NCI-H510A (cell line): ENCODE measurements around the gene GOLT1A.
"Not testable (repeated sequence)": the region's sequence is repeated elsewhere in the genome, so short reads cannot be mapped to it uniquely, and the experiment has no call there.

Experiments used
- DNase-seq: peaks from one replicate; lab custom pipeline; 2025; lab: John Stamatoyannopoulos, UW

Gene GOLT1A

DNA sequence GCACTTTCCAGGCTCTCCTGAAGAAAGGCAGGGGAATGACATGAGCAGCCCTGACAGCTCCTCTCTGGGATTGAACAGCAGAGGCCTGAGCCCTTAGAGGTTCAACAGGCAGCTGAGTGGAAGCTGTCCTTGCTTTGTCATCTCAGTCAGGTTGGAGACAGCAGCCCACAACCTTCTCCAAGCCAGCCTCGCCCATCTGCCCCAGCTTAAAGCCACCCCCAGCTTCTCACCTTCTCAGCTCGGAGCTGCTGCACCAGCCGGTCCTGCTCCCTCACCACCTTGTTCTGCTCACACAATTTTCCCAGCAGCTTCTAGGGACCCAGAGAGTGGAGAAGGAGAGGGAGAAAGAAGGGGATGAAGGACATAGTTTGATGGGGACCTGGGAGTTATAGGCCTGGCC is 35.2 kb upstream of the GOLT1A start:
- DNase-seq: no peak

DNA sequence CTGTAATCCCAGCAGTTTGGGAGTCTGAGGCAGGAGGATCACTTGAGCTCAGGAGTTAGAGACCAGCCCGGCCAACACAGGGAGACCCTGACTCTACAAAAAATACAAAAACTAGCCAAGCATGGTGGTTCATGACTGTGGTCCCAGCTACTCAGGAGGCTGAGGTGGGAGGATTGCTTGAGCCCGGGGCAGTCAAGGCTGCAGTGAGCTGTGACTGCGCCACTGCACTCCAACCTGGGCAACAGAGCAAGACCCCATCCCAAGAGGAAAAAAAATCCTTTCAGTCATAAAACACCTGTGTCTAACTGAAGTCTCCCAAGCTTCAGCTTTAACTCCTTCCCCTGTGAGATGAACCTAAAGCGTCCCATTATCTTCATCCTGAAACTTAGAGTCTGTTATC is 33.1 kb upstream of the GOLT1A start:
- no peak for DNase-seq

DNA sequence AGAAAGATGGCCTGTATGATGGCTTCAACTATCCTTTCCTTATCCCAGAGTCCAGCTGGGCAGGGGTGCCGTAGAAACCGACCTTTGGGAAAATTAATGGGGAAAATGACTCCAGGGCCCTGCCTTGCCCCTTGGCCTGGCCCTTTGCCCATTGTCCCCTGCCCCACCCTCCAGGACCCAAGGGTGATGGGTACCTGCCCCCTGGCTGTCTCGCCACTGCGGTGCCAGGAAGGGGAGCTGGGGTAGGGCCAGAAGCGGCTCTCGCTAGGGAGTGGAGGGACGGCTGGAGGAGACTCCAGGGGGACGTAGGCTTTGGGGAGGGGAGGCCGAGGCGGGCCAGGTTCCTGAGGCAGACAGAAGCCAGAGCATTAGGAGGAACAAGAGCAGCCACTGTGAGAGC is 29.1 kb upstream of the GOLT1A start:
- DNase-seq: no peak

DNA sequence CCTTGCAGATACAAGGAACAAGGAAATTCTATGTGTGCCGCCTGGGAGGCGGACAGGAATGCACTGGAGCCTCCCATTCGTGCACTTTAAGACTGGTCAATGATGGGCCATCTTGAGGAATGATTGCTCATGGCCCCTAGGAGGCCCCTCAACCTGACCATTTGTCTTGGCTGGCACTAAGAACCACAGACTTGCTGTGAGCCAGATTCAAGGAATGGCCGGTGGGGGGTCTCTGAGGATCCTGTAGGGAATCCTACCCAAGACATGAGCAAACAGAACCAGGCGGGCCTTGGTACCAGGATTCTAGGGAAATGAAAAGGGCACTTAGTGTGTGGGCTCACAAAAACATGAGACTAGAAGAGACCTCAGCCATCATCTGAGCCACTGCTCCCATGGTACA is 28.1 kb upstream of the GOLT1A start:
- no peak for DNase-seq

DNA sequence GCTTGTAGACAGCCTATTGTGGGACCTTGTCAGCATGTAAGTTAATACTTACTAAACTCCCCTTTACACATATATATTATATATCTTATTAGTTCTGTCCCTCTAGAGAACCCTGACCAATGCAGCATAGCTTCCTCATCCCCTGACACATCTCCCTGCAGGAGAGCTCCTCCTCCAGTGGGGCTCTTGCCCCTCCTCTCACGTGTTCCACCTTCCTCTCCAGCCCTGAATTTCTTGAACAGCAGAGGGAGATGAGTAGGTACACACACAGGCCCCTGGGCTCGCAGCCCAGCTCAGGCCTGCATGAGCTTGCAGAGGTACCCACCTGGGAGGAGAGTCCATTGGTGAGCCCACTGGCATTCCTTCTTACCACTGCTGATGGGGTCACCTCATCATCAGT is 27.3 kb upstream of the GOLT1A start:
- DNase-seq: no peak

DNA sequence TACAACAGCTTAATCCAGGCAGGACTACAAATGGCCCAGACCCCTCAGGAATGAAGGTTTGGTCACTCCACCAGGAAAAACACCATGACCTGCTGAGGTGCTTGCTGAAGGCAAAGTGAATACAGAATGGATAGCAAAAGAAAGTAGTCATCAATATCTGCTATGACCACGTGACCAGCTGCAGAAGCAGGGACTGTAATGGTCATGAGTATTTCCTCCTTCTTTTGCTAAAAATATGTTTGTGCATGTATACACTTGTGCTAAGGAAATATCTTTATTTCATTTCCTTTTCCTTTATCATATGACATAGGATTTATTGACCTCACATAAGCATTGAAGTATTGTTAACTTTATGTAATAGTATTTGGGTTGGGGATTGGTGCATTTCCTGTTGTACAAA is 26.4 kb upstream of the GOLT1A start:
- DNase-seq: no peak

DNA sequence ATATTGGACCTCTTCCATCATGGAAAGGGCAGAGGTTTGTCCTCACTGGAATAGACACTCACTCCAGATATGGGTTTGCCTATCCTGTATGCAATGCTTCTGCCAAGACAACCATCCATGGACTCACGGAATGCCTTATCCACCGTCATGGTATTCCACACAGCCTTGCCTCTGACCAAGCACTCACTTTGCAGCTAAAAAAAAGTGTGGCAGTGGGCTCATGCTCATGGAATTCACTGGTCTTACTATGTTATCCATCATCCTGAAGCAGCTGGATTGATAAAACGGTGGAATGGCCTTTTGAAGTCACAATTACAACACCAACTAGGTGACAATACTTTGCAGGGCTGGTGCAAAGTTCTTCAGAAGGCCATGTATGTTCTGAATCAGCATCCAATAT is 25.6 kb upstream of the GOLT1A start:
- not testable (repeated sequence) for DNase-seq

DNA sequence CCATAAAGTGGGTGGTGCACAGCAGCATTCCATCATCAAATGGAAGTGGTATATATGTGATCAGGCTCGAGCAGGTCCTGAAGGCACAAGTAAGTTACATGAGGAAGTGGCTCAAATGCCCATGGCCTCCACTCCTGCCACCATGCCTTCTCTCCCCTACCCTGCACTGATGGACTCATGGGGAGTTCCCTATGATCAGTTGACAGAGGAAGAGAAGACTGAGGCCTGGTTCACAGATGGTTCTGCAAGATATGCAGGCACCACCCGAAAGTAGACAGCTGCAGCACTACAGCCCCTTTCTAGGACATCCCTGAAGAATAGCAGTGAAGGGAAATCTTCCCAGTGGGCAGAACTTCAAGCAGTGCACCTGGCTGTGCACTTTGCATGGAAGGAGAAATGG is 24.7 kb upstream of the GOLT1A start:
- not testable (repeated sequence) for DNase-seq

DNA sequence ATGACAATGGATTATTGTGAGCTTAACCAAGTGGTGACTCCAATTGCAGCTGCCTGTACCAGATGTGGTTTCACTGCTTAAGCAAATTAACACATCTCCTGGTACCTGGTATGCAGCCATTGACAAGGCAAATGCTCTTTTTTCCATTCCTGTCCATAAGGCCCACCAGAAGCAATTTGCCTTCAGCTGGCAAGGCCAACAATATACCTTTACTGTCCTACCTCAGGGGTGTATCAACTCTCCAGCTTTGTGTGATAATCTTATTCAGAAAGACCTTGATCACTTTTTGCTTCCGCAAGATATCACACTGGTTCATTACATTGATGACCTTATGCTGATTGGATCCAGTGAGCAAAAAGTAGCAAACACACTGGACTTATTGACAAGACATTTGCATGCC is 23.7 kb upstream of the GOLT1A start:
- not testable (repeated sequence) for DNase-seq

DNA sequence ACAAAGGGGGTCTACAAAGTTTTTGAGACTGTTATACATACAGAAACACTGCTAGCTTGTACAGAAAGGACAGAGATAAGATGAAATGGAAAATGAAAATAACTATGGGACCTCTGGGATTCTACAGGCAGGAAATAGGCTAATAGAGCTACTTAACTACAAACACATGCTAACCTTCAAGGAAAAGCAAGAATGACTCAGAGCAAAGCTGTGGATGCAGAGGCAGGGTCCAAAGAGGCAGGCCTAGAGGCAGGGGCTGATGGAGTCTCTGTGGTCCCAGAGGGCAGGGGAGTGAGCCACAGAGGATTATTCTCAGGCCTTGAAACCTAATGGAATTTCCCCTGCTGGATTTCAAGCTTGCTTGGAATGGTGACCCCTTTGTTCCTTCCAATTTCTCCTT is 18.7 kb upstream of the GOLT1A start:
- DNase-seq: no peak

DNA sequence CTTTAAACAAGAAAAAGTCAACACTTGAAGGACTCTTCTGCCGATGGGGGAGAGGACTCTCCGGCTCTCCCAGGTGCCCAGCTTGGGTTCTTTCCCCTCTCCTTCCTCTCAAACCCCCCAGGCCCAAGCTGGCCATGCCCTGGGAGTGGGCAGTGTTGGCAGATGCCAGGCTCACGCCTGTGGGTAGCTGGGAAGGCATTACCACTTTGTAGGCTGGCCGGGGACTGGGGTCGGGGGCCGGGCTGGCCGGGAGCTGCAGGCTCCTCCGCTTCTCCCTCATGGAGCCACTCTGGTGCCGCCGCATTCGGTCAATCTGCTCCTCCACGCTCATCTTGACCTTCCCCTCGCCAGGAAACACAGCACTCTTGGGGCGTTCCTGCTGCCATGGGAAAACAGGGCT is 16.4 kb upstream of the GOLT1A start:
- DNase-seq: no peak

DNA sequence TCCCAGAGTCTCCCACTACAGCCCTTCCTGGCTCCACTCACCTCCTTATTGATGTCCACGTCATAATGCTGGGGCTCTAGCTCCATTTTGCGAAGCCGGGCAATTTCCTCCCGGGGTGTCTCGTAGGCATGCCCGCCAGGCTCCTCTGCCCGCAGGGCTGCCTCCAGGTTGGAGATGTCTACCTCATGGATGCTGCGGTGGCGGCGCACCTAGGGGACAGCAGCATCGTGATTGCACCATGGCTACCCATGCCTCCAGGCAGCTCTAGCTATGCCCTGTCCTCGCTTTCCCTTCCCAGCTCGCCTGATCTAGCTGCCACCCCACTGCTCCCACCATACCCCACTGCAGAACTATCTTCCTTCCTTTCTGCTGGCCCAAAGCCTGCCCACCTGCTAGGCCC is 15.1 kb upstream of the GOLT1A start:
- DNase-seq: no peak

DNA sequence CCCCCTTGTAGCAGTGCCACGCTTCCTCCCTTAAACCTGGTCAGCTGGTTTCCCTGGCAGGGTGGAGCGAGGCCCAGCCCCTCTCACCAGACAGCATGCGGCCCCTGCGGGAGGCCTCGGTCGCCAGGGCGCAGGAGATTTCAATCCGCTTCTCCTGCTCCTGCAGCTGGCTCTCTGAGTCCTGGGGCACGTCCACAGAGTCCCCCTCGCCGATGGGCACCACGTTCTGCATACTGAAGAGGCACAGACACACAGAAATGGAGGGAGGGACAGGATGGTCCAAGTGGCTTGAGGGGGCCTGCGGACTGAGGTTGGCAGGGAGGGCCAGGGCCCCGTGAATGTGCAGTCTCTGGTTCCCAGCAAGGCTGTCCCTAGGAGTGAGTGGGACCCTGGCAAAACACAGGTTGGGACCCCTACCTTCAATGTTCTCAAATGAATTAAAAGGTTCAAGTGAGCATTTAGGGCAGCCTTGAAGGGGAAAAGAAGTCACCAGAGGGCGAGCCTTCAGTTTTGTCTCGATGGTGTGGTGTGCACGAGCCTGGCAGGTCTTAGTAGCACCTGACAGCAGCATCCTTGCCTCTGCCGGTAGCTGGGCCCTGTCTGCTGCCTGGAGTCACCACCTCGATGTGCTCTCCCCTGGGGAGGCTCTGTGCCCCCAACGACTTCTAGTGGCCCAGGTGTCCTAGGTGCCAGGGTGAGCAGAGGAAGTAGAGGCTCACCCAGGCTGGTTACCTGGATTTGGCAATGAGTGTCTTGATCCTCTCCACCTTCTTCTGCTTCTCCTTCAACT is 14.4 kb upstream of the GOLT1A start:
- DNase-seq: no peak

DNA sequence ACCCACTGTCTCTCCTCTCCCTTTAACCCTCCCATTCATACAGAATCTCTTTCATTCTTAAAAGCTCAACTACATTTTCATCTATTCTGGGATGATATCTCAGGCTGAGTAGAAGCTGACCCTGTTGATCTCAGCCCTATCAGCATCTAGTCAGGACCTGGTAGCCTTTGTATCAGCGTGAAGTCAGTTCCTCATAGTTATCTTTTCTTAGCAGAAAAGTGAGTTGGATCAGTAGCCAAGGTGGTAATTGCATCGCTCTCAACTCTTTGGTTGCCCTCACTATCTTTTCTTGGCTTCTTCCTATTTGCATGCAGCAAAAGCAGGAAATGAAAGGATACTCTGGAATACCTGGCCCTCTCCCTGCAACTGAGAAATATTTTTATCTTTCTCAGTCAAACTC is 13.6 kb upstream of the GOLT1A start:
- DNase-seq: no peak

DNA sequence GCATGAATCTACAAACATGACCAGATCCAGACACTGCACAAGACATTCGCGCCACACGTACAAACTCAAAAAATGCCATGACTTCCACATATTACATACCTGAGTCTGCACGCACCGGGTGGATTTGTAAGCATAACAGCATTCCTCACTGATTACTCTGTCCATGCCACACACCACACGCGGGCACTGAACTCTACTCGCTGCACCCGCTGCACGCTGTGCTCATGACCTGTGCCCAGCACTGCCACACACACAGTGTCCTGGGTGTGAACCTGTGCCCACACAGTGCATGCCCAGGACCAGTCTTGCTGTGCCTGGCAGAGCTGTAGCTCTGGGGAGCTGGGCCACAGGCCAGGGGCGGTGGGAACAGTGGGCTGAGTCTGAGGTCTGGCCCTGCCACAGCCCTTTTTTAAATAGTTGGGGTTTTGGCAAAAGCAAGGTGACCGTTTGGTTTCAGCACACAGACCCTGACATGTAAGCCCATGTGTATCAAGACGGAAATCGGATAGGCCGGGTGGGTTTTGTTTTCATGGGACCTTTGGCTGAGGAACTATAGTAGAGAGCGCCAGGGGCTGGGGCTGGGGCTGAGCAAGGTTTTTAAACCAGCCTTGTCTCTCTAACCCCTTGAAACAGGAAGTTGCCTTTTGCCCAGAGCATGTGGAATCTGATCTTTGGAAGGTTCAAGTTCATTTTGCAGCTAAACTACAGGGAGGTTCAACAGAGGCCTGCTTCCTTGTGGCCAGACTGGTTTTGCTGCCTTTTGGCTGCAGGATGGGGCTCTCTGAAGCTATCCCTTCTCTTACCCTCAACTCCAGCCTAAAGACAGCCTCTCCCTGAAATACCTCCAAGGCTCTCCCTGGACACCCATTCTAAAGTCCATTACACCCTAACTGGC is 12.3 kb upstream of the GOLT1A start:
- DNase-seq: no peak

DNA sequence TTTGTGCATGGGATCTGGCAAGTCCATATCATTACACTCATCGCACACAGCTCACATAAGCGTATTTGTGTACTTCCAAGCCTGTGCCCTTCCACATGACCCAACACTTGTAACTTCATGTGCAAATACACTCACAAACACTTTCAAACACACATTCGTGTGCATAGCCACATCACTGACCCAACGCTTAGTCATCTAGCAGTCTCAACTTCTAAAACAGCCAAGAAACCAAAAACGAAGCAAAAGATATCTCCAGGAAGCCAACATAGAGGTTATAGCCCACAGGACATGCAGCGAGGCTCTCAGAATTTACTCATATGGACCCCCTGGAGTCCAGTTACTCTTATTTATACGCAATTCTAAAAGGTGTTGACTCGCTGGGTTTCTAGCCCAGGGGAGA is 10.9 kb upstream of the GOLT1A start:
- no peak for DNase-seq

DNA sequence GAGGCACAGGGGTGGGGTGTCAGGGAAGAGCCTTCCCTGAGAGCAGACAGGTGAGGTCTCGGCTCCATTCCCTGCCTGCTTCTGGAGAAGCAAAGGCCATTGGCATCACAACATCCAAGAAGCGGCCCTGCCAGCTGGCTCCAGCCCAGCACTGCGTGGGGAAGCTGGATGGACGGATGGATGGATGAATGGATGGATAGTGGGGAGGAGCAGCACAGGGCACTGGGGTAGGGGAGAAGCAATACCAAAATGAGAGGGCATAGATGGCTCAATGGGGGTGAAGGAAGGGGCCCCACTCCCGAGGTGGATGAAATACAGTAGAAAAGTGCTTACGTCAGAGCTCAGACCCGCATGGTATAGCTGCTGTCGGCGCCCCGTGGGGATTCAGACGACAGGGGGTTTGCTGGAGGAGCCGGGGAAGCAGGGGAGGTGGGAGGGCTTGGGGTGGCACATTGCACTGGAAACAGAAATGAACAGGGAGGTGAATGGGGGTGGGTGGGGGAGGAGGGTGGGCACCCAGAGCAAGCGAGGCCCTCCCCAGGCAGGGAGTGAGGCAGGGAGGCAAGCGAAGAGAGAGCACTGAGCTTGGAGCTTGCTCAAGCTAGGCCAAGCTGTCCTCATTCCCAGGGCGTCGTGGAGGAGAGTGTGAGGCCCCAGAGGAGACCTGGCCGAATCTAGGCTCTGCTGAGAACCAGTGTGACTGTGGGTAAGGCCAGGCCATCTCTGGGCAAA is 9.5 kb upstream of the GOLT1A start:
- DNase-seq: no peak

DNA sequence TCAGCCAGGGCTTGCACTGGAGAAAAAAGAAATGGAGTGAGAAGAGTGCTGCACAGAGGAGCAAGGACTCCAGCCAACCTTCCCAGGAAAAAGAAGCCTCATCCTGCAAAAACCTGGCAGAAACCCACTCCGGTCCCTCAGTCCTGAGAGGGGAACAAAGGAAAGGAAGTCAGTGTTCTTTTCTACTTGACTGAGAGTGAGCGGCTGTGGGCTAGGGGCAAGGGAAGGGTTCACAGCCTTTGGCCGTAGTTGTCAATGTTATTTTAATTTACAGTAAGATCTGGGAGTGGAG is 8.9 kb upstream of the GOLT1A start:
- no peak for DNase-seq

DNA sequence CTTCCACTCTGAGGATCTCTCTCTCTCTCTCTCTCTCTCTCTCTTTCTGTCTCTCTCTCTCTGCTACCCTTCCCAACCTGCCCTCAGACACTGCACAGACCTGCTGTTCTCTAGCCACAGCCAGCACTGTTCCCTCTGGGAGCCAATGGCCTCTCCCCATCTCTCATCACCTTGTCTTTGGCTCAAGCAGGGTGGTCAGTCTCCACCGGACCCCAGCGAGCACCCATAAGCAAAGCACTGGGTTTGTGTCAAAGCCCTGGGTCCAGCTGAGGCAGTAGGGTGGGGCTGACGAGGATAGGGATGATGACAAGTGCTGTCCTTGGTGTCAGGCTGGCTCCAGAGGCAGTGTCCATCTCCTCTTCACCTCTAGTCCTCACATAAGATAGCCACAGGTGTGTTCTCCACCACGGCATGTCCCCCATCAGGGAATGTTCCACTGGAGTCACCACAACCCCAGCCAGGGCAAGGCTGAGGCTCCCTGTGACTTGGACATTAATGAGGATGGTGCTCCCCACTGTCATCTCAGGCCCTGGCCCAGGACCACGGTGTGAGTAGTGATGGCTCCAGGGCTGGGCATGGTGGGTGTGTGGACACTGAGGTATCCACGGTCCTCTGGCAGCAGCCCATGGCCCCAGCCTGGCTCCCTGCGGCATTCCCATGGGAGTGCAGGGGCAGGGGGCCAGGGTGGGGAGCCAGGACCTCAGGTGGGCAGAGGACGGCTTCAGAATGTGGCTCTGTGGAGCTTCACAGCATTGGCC is 8.4 kb upstream of the GOLT1A start:
- no peak for DNase-seq

DNA sequence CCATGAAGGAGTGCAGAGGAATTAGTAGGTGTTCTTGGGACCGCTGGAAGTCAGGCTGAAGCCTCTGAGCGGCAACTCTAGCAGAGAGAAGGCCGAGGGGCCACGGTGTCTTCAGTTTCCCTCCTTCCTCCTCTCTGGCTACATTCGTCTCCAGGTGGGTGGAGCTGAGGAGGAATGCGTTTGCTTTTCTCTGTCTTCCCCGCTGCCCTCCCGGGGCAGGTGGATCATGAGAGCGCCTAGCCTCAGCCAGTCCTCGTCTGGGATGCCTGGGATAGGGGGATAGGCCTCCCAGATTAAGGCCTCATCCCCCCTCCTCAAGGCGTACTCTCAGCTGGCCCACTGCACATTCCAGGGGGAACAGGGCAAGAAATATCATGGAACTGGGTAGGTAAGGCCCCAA is 7.5 kb upstream of the GOLT1A start:
- no peak for DNase-seq

DNA sequence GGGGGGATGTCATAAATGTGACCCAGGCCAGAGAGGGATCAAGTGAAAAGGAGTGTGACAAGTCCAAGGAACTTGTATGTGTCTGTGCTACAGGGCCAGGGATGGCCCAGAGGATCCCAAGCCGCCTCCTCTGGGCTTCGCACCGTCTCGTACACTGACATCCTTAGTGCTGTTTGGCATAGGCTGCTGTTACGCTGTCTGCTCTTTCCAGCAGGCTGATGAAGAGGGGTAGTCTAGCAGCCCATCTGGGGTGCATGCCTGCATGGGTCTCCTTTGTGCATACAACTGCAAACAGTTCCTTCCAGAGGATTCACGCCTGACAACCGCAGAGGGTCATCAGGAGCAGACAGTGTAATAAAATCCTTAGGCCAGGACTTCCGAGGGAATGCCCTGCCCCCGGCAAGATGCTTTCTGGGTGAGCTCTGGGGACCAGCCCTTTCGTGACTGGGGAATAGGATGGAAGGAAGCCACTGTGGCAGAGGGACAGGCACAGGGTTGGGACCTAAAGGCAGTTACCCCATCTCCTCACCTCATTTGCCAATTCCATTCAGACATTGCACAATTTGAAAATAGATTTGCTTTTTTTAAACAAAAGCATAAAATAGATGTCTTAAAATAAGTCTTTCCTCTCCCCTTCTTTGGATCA is 6.3 kb upstream of the GOLT1A start:
- no peak for DNase-seq

DNA sequence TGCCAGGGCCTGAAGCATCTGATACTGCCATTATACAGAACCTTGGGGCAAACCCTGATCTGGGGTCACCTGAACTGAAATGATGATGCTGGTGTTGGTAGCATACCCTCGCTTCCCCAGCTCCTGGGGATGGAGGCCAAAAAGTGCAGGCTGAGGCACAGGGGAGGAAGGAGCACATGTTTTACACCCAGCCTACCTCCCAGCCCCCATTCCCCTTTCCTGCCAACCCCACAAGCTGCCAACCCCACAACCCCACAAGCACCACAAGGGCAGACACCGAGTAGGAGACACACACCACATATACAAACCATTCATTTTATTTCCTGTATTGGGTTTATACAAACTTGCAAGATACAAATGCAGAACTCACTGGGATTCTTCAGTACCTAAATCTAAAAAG is 4.8 kb upstream of the GOLT1A start:
- DNase-seq: no peak
